Middle frontal gyrus (tissue), 1 donor: ENCODE measurements around the gene MSH6.

Experiments
- DNase-seq: peaks from one replicate; pipeline ENCODE4 v3.0.0-alpha.2; 2015; ENCODE audit warnings: low spot score; ENCODE audit errors: extremely low spot score

The MSH6 gene, protein sequence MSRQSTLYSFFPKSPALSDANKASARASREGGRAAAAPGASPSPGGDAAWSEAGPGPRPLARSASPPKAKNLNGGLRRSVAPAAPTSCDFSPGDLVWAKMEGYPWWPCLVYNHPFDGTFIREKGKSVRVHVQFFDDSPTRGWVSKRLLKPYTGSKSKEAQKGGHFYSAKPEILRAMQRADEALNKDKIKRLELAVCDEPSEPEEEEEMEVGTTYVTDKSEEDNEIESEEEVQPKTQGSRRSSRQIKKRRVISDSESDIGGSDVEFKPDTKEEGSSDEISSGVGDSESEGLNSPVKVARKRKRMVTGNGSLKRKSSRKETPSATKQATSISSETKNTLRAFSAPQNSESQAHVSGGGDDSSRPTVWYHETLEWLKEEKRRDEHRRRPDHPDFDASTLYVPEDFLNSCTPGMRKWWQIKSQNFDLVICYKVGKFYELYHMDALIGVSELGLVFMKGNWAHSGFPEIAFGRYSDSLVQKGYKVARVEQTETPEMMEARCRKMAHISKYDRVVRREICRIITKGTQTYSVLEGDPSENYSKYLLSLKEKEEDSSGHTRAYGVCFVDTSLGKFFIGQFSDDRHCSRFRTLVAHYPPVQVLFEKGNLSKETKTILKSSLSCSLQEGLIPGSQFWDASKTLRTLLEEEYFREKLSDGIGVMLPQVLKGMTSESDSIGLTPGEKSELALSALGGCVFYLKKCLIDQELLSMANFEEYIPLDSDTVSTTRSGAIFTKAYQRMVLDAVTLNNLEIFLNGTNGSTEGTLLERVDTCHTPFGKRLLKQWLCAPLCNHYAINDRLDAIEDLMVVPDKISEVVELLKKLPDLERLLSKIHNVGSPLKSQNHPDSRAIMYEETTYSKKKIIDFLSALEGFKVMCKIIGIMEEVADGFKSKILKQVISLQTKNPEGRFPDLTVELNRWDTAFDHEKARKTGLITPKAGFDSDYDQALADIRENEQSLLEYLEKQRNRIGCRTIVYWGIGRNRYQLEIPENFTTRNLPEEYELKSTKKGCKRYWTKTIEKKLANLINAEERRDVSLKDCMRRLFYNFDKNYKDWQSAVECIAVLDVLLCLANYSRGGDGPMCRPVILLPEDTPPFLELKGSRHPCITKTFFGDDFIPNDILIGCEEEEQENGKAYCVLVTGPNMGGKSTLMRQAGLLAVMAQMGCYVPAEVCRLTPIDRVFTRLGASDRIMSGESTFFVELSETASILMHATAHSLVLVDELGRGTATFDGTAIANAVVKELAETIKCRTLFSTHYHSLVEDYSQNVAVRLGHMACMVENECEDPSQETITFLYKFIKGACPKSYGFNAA (N-terminal part only)

DNA sequence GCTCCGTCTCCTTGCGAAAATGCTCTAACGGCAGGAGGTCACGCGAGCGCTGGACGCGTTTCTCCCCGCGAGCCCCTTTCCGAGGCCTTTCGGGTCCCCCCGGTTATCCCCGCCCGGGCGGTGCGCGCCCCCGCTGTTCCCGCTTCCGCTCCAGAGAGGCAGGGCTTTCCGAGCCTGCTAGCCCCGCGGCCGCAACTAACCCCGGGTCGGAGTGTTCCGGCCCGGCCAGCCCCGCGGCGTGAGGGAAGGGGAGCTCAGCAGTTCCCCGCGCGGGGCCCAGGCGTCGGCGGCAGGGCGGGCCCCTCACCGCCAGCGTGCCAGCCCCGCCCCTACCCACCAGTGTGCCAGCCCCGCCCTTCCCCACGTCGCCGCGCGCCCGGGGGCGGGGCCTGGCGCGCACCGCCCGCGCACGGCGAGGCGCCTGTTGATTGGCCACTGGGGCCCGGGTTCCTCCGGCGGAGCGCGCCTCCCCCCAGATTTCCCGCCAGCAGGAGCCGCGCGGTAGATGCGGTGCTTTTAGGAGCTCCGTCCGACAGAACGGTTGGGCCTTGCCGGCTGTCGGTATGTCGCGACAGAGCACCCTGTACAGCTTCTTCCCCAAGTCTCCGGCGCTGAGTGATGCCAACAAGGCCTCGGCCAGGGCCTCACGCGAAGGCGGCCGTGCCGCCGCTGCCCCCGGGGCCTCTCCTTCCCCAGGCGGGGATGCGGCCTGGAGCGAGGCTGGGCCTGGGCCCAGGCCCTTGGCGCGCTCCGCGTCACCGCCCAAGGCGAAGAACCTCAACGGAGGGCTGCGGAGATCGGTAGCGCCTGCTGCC lies at the start of gene MSH6:
Gene MSH6, plus strand, starts transcription at position 475 of the 815 bp plus-strand sequence. Its CDS starts 89 bp downstream, at position 564.
- DNase-seq, result peak; percentile 85

DNA sequence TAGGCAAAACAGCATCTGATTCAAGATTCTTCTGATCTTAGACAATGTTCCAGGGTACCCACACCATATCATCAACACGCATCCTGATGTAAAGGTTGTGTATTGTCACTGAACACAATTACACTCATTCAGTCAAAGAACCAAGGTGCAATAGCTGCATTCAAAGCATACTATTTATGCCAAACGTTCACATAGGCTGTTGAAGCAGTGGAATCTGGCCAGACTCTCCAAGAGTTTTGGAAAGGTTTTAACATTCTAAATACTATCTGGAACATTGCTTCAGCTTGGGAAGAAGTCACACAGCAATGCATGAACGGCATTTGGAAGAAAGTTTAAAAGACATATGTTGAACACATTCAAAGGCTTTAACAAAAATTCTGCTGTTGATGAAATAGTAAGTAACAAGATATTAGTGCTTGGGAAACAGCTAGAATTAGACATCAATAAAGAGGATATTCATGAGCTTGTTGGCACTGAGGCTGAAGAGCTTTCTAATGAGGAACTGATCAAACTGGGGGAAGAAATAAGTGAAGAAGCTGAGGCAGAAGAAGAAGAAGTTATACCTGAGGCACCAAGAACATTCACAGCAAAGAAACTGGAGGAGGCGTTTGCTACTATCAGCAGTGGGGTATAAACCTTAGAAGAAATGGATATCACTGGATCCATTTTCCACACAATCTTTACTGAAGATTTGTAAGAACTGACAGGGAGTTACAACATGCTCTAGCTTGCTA lies 47.6 kb upstream of the MSH6 start:
- no peak for DNase-seq

DNA sequence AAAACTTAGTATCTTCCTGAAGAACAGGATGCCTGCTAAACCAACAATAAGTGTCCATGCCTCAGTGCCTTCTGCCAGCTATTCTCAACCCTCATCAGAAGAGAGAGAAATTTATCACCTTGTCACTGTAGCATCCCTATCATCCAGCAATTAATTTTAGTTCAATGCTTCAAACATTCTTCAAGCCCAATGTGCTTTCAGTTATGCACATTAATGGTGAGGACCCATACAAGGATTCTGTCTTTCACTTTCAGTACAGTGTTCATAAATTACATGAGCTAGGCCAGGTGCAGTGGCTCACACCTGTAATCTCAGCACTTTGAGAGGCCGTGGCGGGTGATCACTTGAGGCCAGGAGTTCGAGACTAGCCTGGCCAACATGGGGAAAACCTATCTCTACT lies 47.0 kb upstream of the MSH6 start:
- DNase-seq, result no peak

DNA sequence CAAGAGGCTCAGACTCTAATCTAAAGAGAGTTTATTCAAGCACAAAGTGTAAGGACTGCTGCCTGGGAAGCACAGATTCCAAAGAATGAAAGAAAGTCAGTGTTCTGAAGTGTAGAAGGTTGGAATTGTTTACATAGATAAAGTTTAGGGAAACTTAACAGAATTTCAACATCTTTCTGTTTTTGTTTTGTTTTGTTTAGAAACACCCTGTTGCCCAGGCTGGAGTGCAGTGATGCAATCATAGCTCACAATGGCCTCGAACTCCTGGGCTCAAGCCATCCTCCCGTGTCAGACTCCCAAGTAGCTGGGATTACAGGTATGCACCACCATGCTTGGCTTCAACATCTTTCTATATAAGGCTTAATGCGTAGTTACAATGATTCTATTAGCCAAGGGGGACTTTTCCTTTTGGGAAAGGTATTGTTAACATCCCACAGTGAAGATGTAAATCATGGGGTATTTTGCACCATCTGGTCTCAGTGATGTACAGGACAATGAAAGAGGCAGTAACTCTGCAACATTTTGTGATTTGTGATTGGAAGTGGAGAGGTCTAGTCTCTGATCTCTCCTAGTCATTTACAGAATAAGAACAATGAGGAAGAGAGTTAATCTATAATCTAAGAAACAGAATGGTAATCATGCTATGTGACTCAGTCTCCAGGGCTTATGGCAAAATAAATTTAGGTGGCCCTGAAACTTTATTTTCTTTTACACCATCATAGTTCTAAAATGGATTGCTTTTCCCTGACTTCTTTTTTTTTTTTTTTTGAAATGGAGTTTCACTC lies 45.6 kb upstream of the MSH6 start:
- DNase-seq, result no peak

DNA sequence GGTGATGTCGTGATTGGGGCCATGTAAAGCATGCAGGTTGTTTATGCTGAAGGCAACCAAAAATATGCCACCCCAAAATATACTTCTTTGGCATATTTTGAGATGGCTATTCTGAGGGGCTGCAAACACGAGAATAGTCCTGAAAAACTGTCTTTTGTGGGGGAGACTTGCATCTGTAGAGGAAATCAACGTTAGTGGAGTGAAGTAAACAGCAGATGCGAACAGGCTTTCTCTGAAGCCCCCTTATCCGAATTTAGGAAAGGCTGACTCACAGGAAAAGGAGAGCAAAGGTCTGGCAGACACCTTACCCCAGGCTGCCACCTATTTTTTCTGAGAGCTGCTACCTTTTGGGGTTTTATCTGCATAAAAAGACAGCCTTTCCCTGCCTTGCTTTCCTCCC lies 44.6 kb upstream of the MSH6 start:
- DNase-seq, result no peak

DNA sequence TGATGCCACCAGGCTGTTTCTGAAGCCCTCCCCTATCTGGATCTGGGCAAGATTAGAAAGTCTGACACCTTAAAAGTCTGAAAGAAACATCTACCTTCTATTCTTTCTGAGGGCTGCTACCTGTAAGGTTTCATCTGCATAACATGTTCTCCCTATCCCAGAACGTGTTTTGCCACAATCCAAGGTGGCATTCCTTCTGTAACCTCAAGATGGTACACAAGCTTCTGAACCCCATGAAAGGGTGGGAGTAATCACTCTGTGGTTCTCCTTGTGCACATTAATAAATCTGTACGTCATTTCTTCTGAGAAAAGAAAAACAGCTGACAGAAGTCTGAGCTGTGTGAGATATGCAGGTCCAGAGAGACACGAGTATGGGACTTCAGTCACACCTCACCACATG lies 41.8 kb upstream of the MSH6 start:
- DNase-seq, result no peak

DNA sequence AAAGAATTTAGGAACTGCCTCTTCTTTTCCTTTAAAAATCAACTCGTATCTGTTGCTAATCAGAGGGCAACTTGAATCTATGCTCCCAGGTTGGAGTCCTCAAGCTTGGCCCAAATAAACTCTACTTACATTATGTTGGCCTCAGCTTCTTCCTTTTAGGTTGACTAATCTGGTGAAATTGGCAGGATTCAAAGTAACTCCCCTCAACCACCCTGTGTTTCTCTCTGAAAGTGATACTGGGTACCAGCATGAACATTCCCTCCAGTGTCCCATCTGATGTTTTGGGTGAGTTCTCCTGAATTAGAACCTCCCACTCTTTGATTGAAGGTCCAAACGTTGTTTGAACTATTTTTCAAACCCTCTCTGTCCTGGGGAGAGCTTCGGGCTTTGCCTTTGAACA lies 41.3 kb upstream of the MSH6 start:
- no peak for DNase-seq

DNA sequence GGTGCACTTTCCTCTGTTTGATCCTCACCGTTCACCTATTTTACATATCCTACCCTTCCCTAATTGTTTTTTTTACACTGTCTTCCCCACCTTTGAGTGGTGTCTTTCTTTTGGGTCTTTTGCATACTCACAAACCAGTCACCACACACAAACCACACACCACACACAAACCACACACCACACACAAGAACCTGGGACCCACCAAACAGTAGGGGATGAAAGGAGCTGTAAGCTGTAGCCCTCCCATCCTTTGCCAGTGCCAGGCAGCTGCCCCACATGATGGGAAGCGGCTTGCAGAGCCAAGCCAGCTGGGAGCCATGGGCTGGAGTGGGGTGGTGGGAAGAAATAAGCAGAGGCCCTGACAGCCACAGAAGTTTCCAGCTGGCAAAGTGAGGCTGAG lies 38.9 kb upstream of the MSH6 start:
- DNase-seq, result no peak

DNA sequence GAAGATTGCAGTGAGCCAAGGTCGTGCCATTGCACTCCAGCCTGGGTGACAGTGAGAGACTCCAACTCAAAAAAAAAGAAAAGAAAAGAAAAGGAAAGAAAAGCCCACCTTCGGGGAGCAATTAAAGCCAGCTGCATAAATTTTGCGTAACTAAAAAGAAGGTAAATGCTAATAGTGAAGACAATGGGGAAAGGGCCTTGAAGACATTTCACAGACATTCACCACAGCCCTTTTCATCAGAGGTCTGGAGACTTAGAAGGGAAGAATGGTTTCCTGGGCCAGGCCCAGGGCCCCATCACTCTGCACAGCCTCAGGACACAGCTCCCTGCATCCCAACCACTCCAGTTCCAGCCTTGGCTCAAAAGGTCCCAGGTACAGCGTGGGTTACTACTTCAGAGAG lies 35.1 kb upstream of the MSH6 start:
- no peak for DNase-seq

DNA sequence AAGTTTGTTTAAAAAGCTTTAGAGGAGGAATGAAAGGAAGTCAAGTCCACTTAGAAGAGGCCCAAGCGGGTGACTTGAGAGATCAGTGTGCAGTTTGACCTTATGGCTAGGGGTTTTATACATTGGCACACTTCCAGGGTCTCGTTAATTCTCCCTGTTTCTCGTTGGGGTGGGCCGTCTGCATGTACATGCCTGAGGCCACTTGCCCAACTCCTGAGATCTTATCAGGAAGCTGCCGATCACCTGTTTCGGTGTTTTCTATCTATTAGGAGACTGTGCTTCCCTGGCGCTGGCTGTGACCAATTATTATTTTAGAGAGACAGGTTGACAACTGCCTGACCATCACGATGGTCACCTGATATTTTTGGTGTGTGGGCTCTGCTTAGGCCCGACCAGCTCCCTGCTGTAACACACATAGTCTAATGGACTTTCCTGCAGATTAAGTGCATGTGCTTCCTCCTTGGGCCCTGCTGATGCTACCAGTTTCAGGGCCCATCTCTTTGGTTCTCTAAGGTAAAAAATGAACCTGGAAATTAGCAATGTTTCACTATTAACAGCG lies 31.0 kb upstream of the MSH6 start:
- no peak for DNase-seq

DNA sequence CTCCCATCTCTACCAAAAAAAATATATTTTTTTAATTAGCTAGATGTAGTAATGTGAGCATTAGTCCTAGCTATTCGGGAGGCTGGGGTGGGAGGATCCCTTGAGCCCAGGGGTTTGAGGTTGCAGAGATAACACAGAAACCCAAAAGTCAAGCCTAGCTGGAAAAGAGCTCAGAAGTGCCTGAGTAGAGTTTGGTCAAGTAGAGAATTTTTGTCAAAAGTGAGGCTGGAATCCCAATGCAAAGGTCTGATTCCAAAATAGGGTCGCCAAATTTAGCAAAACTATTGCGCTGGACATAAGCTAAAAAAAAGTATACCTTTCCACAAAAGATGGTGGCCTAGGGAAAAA lies 15.5 kb upstream of the MSH6 start:
- DNase-seq, result no peak

DNA sequence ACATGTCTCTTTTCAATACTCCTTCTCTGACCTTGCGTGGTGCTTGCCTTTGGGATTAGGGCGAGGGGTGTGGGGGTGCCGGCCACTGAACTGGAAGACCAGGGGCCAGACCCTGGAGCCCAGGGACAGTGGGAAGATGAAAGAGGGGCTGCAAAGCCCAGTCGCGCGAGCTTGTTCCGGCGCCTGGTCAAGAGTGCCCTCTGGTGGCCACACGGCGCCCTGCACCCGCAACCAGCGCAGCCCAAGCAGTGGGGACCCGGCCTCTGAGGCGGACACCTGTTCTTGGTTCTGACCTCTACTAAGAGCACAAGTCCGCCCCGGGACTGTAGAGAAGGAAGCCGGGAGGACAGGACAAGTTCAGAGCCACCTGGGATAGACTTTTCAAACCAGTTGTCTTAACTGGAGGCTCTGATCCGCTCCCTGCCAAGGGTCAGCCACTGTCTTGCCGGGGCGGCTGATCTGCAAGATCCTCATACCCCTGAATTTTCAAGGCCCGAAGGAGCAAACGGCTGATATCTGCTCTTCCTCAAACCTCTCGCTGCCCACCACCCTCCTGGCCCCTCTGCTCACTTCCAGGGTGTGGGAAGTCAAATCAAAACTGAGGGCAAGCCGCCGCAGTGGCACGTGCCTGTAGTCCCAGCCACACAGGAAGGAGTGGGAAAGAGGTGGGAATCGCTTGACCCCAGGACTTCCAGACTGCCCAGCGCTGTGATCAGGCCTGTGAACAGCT lies 14.9 kb upstream of the MSH6 start:
- no peak for DNase-seq

DNA sequence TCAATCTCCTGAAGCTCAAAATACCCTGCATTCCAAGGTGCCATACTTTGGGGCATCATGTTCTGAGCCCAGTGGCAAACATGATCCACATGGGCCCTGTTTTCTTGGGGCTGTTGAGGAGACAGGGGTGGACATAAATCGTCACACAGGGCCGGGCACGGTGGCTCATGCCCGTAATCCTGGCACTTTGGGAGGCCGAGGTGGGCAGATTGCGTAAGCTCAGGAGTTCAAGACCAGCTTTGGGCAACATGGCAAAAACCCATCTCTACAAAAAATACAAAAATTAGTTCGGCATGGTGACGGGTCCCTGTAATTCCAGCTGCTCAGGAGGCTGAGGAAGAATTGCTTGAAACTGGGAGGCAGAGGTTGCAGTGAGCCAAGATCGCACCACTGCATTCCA lies 13.6 kb upstream of the MSH6 start:
- no peak for DNase-seq

DNA sequence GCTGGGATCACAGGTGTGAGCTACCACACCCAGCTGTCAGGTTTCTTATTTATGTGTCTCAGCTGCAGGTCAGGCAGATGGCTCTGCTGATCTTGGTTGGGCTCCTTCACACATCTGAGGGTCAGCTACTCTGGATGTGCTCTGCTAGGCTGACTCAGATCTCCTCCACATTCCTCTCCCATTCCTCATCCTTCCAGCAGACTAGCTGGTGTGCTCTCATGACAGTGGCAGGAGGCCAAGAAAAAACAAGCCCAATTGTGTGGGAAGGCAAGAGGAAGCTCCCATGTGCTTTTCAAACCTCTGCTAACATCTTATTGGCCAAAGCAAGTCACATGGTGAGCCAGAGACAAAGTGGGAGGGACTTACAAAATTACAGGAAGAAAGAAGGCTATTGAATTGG lies 11.7 kb upstream of the MSH6 start:
- DNase-seq, result peak; percentile 38

DNA sequence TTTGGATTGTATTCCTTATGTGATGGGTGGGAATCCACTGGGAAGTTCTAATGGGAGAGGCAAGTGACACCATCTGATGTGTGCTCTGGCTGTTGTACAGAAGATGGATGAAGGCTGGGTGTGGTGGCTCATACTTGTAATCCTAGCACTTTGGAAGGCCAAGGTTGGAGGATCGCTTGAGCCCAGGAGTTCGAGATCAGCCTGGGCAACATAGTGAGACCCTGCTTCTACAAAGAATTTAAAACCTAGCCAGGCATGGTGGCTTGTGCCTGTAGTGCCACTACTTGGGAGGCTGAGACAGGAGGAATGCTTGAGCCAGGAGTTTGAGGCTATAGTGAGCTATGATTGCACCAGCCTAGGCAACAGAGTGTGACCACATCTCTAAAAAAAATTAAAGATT lies 10.6 kb upstream of the MSH6 start:
- no peak for DNase-seq

DNA sequence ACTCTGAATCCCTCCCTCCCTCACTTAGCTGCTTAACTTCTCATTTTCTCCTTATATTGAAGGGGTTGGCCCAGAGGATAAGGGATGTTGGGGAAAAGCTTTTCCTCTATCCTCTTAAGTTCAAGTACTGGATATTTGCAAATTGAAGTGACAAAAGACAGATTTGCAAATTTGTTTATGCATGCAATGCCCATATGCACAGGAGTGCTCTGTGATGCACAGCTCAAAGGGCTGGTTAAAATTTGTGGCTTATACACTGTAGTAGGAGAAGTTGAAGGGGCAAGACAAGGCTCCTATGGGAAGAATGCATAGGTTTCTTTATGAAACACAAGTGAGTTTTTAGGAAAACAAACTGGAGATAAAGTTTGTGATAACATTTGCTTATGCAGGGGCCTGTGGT lies 8.4 kb upstream of the MSH6 start:
- no peak for DNase-seq

DNA sequence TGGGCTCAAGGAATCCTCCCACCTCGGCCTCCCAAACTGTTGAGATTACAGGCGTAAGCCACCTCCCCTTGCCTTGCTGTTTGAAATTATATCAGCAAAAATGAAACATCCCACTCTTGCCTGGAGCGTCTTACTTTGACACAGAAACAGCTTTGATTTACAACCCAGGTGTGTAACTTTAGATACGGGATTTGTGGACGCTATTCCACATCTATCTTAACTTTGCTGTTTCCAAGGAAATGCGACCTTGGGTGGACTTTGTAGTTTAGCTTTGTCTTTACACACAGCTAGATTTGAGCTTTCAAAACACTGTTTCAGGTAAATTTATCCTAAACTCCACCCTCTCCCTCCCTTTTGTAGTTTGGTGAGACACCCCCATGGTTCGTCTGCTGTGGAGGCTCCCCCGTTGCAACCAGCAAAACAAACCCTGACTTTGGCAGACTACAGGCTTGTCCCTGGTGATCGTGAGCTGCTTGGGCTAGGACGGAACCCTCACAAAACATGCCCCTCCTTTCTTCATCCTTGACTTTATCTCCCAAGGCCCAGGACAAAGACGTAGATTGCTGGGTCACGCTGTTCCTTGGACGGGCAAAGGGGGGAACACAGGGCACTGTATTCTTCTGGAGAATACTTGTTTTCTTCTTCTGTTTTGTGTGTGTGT lies 5.5 kb upstream of the MSH6 start:
- DNase-seq, result no peak
